ENCODE measurements around the gene PSMD8.

DNA sequence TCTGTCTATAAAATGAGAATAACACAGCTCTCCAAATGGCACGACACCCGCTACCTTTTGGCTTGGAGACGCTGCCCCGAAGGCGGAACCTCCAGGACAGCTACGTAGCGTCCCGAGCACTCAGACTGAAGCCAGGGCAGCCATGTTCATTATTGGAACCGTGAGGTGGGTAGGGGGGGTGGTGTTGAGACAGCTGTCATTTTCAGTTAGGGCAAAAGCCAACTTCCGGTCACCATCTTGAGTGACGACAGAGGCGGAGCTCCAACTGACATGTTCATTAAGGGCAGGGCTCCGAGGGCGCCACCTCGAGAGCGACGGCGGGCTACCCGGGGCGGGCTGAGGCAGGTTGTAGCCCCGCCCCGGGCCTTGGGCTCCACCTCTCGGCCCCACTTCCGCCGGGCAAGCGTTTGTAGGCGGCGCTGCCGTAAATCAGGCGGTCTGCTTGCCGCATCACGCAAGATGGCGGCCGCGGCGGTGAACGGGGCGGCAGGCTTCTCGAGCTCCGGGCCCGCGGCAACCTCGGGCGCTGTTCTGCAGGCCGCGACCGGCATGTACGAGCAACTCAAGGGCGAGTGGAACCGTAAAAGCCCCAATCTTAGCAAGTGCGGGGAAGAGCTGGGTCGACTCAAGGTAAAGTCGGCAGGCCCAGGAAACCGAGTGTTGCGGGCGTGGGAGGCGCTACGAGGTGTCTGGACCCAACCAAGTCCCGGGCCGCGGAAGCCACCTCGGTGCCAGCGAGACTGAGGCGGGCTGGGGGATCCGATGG is at the start of gene PSMD8:
- TF ChIP-seq, protein P1, sequence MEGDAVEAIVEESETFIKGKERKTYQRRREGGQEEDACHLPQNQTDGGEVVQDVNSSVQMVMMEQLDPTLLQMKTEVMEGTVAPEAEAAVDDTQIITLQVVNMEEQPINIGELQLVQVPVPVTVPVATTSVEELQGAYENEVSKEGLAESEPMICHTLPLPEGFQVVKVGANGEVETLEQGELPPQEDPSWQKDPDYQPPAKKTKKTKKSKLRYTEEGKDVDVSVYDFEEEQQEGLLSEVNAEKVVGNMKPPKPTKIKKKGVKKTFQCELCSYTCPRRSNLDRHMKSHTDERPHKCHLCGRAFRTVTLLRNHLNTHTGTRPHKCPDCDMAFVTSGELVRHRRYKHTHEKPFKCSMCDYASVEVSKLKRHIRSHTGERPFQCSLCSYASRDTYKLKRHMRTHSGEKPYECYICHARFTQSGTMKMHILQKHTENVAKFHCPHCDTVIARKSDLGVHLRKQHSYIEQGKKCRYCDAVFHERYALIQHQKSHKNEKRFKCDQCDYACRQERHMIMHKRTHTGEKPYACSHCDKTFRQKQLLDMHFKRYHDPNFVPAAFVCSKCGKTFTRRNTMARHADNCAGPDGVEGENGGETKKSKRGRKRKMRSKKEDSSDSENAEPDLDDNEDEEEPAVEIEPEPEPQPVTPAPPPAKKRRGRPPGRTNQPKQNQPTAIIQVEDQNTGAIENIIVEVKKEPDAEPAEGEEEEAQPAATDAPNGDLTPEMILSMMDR (IDR thresholded peaks at IDR 0.05), result peak in 4 of 7 experiments; percentile 9 to 36 (median 26)
- TF ChIP-seq POLR2A (IDR thresholded peaks at IDR 0.05), result peak; percentile 88 to 95 (median 95)

Measured in body of pancreas (tissue), 4 donors.